CD4-positive, alpha-beta T cell treated with Interferon gamma for 1 hour (primary cell): Measurements from ENCODE around the gene SNAPC2.
"Not testable (repeated sequence)": the region's sequence is repeated elsewhere in the genome, so short reads cannot be mapped to it uniquely, and the experiment has no call there.

Experiments
- DNase-seq: peaks from one replicate; pipeline ENCODE4 v3.0.0-alpha.2; 2020

SNAPC2 gene

GRCh38 chr19:7910321-7911161, 9.6 kb upstream of the SNAPC2 start:
- DNase-seq, result no peak

- DNase-seq, result no peak
Observed at GRCh38 chr19:7911508-7912143, 8.5 kb upstream of the SNAPC2 start.

- no peak for DNase-seq
Observed at GRCh38 chr19:7912144-7912696, 7.9 kb upstream of the SNAPC2 start.

- DNase-seq, result no peak
Observed at GRCh38 chr19:7912697-7913564, 7.2 kb upstream of the SNAPC2 start.

GRCh38 chr19:7913652-7914051, 6.5 kb upstream of the SNAPC2 start:
- no peak for DNase-seq

- DNase-seq, result no peak
Observed at GRCh38 chr19:7914099-7914498, 6.0 kb upstream of the SNAPC2 start.

- DNase-seq, result no peak
Observed at GRCh38 chr19:7914598-7915045, 5.5 kb upstream of the SNAPC2 start, which contains the start of gene TGFBR3L. TGFBR3L (plus strand) TSS chr19:7914830.

GRCh38 chr19:7915250-7916102, 4.7 kb upstream of the SNAPC2 start:
- DNase-seq, result no peak

- peak; percentile 58 for DNase-seq
Observed at GRCh38 chr19:7916103-7916954, 3.8 kb upstream of the SNAPC2 start.

GRCh38 chr19:7916955-7917266, 3.2 kb upstream of the SNAPC2 start:
- DNase-seq, result no peak

- DNase-seq, result peak; percentile 59
Observed at GRCh38 chr19:7917267-7918061, 2.7 kb upstream of the SNAPC2 start.

- not testable (repeated sequence) for DNase-seq
Observed at GRCh38 chr19:7918062-7918614, 2.0 kb upstream of the SNAPC2 start.

- DNase-seq, result no peak
Observed at GRCh38 chr19:7918615-7919421, 1.3 kb upstream of the SNAPC2 start.

- peak; percentile 98 for DNase-seq
Observed at GRCh38 chr19:7920519-7921301, 572 bp downstream of the SNAPC2 start.

- DNase-seq, result no peak
Observed at GRCh38 chr19:7921302-7921966, 1.3 kb downstream of the SNAPC2 start.

GRCh38 chr19:7921967-7922835, 2.1 kb downstream of the SNAPC2 start:
- no peak for DNase-seq

- no peak for DNase-seq
Observed at GRCh38 chr19:7922836-7923195, 2.7 kb downstream of the SNAPC2 start.
